Activated CD4-positive, alpha-beta T cell treated with anti-CD3 and anti-CD28 coated beads, Interleukin-2, Interleukin-4, amounts not matched to agents 100 ng/mL and 50 ng/mL, durations not matched to agents 16 hours and 8 hours (primary cell): Measurements from ENCODE around the gene MAP3K20.
"Not testable (repeated sequence)": the region's sequence is repeated elsewhere in the genome, so short reads cannot be mapped to it uniquely, and the experiment has no call there.

Experiments used
- DNase-seq: peaks from one replicate; pipeline ENCODE4 v3.0.0-alpha.2; 2020; ENCODE audit warnings: low spot score

Gene MAP3K20

DNA sequence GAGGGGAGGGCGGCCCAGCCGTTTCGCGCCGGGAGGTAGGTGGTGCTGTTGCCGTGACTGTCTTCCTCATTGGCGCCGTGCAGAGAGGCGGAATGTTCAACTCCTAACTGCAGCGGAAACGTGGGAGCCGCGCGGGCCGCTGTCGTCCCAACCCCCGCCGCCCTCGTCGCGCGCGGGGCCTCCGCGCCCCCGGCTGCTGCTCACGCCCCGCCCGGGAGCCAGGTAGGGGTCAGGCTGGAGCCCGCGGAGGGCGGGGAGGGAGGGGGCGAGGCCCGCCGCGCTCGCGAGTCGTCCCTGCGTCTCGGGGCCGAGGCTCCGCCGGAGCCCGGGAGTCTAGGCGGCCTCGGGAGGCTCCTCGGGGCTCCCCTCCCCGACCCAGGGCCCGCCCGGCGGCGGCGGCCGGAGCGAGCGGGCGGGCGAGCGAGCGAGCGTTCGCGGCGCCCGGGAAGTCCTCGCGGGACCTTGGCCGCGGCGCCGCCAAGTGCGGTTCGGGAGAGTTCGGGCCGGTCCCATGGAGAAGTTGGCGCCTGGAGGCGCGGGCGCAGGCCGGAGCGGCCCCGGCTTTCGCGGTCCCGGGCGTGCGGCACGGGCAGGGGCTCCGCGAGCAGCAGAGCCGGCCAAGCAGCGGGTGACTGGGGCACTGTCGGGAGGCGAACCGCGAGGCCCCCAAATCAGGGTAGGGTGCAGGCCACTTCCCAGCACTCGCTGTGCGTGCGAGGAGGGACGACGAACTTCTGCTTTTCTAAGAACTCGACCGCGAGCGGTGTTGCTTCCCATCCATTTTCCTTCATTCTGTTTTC, at the start of gene MAP3K20:
TSS of gene MAP3K20 (plus strand) at position 66 of the 800 bp plus-strand sequence. CDS start 15,186 bp downstream, outside the sequence.
- DNase-seq = peak; percentile 53

DNA sequence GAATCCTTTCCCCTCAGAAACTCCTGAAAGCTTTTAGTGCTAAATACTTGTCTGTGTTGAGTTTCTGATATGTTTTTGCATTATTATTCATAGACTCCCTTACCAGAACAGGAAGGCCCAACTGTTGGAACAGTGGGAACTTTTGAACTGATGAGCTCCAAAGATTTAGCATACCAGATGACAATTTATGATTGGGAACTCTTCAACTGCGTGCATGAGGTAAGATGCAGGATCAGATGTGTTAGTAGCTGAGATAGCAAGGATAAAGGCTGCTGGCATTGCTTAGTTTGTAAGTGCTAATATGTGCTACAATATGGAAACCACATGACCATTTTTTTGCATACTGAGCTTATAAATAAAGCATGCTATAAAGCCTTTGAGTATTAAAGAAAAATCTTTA, 49.2 kb upstream of the MAP3K20 start:
- no peak for DNase-seq

DNA sequence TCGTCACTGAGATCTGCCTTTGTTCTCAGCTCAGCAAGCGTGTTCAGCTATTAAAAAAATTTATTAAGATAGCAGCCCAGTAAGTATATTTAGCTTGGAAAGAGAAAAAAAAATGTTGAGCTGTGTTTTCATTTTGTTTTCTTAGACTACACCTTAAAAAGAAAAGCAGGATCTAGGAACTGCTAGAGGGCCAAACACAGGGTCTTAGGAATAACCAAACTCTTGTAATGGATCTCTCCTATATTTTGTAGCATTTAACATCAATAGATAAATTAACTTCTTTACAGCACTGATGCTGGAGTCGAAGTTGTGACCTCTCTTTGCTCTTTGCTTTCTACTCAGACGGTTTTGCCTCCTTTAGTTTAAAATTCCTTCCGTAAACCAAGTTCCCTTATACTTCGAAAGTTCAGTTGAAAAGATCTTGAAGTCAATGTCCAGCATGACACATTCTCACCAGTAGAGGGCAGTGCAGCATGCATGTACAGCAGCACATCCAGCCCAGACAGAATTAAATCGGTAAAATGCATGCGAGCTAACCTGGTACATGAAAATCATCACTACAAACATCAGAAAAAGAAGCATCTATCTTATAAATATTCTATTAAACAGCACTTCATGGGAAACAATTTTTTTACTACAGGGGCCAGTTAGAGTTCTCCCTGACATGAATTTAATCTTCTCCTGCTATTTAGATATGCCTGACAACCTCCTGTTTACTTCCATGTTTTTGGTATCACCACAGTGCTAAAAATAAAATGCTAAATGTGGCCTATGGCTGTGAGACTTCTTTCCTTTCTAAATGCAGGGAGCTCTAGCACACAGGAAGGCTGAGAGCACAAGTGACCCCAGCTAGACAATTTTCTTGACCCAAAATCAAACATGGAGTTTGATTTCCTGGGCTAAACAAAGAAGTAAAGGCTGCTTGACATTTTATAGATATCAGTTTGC, 48.2 kb upstream of the MAP3K20 start:
- peak; percentile 87 for DNase-seq

DNA sequence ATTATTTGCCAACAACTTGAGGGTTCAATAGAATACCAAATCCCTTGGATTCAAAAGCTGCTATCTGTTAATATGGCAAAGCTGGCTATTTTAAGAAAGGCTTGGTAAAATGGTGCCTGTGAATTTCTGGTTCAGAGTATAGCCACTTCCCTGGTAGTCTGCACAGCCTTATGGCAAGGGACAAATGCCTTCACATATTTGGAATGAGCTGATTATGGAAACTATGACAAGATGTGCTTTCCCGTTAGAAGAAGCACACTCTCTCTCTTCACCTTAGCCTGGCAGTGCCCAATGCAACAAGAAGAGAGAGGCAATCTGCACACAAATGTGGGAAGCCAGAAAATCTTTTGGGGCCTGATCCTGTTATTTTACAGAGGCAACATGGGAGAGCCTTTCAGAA, 47.5 kb upstream of the MAP3K20 start:
- DNase-seq = no peak

DNA sequence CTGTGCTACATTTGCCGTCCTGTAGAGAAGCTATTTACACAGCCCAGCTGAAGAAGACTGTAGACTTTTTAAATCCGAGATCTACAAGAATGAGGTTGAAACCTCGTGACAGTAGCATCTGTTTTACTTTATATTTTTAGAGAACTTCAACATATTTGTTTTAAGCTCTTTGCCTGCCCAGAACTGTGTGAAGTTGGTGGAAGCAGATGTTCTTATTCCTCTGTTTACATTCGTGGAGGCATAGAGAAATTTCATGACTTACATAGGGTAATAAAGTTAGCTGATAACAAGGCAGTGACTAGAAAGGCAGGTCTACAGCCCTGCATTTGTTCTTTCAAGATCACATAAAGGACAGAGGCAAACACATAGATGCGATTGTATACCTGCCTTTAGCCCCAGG, 47.0 kb upstream of the MAP3K20 start:
- no peak for DNase-seq

DNA sequence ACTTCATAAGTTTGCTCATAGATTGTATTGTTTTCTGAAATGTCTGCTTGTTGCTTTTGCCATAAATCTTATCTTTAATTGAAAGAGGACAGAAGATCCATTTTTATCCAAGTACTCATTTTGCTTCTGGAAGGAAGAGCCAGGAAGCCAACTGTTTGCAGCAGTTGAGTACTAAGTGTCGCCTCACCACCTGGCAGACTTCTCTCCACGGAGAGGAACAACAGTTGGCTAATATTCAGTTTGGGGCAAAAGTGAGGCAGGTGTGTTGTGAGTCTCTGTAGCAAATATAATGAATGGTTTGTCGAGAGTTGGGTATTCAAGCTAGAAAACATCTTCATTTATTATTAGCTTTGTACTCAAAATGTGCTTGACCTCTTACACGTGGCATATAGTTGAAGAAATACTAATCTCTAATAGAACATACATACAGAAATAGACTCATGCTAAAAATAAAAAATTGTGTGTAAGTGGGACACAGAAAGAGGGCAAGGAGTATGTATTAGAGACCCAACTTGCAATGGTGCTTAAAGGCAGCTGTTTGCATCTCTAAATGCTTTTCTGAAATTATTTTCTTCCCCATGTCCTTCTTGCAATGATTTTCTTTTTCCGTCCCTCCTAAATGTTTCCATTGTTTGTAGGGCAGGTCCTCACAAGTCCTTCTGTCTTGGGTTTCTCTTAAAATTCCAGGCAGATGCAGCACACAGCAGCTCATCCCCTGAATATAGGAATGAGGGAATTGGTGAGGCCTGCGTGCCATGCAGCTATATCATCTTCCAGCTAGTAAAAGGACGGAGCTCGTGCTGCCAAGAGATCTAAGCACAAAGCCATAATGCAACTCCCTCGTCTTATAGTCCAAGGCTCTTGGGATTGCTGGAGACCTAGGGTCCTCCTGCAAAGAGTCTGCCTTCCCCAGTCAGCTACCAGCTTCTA, 44.8 kb upstream of the MAP3K20 start:
- DNase-seq = no peak

DNA sequence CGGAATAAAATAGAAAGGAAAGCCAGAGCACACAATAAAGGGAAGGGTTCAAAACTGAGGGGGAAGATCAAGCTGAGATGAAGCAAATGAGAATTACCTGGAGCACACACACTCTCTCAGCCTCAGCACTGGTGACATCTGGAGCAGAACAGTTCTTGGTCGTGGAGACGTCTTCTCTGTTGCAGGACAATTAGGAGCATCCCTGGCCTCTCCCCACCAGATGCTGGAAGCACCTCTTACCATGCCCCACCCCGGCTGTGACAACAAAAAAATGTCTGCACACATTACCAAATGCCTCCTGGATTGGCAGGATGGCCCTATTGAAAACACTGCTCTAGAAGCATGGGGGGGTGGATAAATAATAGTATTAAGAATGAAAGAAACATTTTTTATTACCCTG, 43.6 kb upstream of the MAP3K20 start:
- no peak for DNase-seq

DNA sequence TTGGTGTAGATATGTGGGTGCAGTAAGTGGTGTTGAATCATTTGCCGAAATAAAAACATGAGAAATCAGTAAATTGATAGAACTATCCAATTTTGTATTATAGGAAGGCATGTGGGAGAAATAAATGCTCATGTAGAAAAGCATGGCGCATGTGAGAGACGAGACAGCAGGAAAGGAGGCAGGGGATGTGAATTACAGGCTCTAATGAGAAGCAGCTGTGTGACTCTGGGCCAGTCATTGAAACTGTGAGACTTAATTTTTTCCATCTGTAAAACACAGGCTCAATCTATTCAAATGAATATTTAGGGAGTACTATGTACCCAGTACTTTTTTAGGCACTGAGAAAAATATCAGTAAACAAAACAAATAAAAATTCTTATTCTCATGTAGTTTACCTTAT, 42.6 kb upstream of the MAP3K20 start:
- DNase-seq = no peak

DNA sequence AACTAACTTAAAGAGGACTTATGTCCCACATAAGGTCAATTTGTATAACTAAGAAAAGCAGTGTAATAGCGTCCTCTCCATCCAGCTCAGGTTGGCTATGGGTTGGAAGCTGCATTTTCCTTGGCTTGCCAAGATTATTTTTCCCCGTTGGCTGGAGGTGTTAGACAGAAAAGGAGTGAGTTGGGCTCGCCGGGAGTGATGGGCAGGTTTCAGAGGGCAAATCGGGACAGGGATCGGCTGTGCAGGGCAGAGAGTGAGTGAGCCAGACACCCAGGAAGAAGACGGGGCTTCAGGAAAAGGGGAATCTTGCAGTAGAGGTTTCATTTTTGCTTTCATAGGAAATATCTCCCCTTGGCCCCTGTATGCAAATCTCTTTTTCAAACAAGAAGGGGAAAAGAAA, 41.5 kb upstream of the MAP3K20 start:
- no peak for DNase-seq

DNA sequence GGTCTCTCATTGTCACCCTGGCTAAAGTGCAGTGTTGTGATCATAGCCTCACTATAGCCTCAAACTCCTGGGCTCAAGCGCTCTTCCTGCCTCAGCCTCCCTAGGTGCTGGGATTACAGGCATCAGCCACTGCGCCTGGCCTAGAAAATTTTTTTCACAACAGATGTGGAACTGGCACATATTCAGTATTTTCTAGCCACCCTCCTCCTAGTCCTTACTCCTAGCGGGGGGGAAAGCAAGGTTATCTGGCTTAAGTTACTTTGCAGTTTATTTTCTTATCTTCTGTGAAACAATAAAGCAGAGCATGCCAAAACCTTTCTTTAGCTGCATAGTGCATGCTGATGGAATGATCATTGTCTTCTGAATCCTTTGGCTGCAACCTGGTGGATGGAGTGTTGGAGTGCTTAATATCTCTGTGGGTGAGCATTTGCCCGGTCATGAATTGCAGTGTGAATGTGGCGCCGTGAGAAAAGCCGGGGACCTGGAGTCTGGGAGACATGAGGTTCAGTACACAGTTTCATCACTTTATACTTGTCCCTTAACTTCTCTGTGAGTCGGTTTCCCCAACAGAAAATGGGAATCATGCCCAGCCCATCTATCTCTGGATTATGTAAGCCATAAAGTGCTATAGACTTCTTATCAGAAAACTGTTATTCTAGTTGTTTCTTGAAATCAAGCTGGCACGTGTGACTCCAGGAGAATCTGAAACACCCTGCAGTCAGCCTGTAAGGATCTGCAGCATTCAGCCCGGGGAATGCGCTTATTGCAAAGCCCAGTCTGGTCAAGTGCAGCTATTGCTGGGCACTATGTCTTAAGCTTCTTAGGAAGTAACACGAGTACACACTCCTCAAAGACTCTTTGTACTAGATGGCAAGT, 38.2 kb upstream of the MAP3K20 start:
- DNase-seq = no peak

DNA sequence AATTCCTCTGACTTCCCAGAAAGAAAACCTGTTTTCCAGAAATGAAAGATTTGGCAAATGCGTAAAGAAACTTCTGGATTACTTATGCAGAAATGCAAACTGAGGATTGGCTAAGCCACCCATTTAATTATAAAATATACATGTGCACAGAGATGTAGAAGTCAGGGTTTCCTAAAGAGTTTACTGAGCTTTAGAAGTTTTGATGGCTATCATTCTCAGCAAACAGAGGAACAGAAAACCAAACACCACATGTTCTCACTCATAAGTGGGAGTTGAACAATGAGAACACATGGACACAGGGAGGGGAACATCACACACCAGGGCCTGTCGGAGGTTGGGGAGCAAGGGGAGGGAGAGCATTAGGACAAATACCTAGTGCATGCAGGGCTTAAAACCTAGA, 37.4 kb upstream of the MAP3K20 start:
- not testable (repeated sequence) for DNase-seq

DNA sequence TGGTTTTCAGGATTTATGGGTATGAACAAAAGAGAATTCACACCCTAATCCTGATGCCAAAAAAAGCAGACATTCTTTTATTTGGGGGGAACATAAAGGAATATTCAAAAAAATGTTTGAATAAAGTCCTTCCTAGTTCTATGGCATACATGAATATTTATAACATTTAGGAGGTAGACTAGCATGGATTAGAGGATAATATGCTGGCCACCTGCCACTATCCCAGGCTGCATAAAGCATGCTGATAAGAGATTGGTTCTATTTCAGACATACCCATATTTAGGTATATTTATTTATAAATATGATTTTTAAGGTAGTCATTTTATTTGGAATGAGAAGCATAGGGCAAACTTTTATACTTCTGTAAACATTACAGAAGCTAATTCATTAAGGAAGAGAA, 34.9 kb upstream of the MAP3K20 start:
- no peak for DNase-seq

DNA sequence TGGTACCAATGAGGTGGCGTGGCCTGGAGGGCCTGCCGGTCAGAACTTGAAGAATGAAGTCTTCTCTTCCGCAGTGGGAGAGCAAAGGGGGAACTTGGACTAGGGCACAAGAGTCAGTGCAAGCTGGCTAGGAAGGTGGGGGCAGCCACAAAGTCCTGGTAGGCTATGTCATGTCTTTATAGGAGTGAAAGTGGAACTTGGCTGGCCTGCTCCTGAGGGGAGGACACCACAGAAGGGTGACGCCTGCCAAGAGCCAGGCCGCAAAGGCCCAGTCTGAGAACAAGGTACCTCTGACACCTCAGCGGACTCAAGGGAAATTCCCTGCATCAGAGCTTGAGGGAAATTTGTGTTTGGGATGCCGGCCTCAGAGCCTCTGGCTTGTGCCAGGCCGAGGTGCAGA, 32.2 kb upstream of the MAP3K20 start:
- DNase-seq = no peak

DNA sequence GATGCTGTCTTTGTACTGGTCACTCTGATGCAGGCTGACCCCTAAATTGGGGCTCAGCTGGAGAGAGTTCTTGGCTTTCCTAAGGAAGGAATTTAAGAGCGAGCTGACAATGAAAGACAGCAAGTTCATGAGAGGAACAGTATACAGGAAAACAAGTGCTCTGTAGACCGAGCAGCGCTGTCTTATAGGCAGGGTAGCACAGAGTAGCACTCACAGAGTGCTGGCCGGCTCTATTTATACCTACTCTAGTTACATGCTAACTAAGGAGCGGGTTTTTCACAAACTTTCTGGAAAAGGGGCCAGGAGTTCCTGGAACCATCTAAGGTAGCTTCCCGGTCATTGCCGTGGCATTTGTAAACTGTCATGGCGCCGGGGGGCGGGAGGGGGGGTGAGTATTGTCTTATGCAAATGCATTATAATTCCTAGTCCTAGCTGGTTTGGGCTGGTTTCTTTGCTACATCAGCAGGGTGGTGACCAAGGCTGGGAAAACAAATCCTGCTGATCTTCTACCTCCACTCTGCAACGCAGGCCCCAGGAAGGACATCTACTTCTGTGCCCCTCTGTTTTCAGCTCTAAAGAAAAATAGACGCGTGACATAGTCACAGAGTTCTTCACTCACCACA, 31.6 kb upstream of the MAP3K20 start:
- no peak for DNase-seq

DNA sequence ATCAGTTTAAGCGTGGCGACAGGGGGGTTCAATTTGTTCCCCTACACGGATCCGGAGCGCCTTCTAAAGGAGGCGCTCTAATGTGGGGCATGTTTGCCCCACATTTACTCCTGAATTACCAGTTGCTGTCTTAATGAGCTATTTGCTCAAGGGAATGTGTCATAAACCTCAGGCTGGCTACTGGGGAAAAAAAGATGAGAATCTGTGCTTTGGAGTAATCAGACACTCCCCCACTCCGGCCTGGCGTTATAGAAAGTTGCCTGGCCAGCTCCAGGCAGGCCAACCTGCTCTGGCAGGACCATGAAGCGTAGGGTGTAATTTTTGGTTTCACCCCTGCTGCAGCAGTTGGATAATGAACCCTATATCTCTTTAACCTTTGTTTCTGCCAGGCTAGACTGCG, 31.0 kb upstream of the MAP3K20 start:
- no peak for DNase-seq

DNA sequence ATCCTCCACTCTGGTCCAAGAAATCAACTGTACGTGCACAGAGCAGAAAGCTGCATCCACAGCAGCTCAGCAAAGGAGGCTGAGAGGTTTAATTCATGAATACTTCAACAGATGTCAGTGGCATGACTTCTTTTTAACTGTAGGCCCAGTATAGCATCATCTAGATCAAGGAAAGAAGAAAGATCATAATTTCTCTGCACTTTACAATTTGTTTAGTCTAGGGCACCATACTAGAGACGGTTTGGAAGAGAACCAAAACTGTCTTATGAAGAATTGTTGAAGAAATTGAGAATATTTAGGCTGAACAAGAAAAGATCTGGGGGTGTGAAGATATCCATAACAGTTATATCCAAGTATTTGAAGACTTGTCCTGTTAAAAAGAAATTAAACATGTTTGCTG, 30.5 kb upstream of the MAP3K20 start:
- DNase-seq = no peak

DNA sequence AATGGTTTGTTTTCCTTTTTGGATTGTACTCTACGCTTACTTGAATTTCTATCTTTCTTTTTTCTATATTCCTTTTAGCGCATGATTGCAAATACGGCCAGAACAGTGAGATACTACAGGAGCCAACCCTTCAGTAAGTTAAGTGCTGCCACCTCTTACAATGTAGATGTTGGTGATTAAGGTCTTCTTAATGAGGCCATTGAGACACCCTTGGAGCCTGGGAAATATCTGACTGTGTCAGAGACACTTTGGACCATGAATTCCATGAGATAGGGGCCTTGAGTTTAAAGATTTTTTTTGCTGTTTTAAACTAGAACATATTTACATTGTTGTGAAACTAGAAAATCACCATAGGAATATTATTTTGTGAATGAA, 27.1 kb upstream of the MAP3K20 start:
- no peak for DNase-seq

DNA sequence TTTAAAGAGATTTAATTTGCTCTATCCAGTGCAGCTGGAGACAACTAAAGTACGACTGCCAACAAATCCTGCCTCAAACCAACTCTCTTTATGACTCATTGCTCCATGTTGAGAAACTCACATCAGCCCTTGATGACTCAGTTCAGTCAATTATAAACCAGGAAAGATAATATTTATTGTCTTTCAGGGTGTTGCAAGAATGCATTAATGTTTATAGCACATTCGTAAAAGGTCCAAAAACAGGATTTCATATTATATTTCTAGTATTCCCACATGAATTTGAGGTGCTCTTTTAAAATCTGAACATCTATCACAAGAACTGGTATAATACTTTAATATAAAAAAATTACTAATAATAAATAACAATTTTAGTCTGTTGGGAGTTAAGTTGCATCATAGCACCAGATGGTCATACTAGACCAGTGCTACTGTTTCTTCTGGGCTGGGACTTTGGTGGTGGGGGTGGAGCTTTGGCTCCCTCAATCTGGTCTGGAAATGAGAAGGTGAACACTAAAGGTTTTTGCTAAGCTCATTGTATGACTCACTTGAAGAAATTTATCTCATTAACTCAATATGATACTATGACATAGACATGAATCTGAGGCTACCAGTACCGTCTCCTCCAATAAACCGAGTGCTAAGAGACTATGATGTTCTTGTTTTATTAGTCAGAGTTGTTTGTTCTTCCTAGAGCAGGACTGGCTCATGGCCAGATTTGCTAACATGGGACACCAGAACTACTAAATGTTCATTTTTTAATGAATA, 26.6 kb upstream of the MAP3K20 start:
- peak; percentile 85 for DNase-seq

DNA sequence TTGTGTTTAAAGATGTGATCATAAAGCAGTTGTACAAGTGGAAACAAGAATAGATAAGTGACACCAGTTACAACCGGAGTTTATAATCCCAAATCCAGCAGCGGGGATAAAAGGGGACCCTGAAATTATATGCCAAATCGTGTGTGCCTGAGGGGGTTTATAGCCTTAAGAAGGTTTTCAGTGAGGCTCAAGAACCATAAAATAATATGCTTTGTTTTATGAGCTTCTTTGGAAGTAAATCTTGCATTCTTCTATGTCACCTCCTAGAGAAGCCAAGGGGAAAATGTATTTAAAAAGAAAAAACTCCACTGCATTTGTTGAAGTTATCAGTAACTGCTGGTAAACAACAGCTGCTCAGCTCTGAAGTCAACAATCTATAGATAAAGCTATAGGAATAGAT, 25.8 kb upstream of the MAP3K20 start:
- DNase-seq = no peak

DNA sequence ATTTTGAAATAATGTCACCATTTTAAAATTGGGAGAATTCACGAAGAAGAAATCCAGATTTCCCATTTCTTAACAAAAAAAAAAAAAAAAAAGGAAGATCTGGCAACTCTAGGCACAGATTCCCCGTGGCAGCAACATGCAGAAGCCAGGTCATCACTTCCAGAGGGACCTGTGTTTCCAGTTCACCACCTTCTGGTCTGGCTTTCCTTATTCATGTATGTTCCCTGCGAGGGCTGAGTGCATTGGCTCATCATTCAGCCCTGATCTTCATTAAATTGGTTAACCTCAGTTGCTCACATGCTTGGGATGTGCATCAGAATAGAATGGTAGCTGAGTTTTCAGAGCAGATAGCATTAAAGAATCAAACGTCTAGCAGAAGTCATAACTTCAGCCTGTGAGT, 25.0 kb upstream of the MAP3K20 start:
- DNase-seq = no peak
